Measurements from ENCODE around the gene TLX2. TPM values are rescaled to one million over a fixed set of nuclear protein-coding genes. Genes with fewer than 3 reads are reported as not detected.

TLX2 gene
- total and polyA plus RNA-seq, 2 experiments from 2014 or later, result not detected

DNA sequence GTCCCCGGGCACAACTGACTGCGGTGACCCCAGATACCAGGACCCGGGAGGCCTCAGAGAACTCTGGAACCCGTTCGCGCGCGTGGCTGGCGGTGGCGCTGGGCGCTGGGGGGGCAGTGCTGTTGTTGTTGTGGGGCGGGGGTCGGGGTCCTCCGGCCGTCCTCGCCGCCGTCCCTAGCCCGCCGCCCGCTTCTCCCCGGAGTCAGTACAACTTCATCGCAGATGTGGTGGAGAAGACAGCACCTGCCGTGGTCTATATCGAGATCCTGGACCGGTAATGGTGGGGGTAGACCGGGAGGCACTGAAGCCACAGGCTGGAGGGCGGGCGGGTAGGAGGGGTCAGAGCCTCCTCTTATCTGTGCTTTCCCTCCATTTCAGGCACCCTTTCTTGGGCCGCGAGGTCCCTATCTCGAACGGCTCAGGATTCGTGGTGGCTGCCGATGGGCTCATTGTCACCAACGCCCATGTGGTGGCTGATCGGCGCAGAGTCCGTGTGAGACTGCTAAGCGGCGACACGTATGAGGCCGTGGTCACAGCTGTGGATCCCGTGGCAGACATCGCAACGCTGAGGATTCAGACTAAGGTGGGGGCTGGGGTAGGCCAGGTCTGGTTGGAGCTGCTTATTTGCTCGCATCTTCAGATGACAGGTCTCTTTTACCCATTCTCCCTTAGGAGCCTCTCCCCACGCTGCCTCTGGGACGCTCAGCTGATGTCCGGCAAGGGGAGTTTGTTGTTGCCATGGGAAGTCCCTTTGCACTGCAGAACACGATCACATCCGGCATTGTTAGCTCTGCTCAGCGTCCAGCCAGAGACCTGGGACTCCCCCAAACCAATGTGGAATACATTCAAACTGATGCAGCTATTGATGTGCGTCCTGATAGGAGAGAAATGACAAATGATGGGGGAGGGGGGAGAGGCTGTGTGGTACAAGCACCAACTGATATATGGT is 16.3 kb downstream of the TLX2 start:
- in situ Hi-C loops (cut with MboI), result no loop called here
- H3K9ac ChIP-seq, result peak overlapping the region; percentile 89
- no peaks in the 10 kb centered on the region for H3K9me2 ChIP-seq (ENCODE audit: insufficient read depth)
- peak; percentile 60 for DNase-seq
- peak overlapping the region; percentile 81 for H2AFZ ChIP-seq
- H3K4me1 ChIP-seq (ENCODE audit: insufficient read depth), result peaks cover 22% of the 10 kb centered on the region
- H3K4me3 ChIP-seq, result peak overlapping the region; percentile 80
- peak overlapping the region; percentile 54 for H3K27ac ChIP-seq
- H4K20me1 ChIP-seq (ENCODE audit: insufficient read depth), result no peaks in the 10 kb centered on the region
- no peaks in the 10 kb centered on the region for H3K9me3 ChIP-seq (ENCODE audit: low read depth)
- no peaks in the 10 kb centered on the region for H3K27me3 ChIP-seq (replicated peaks; ENCODE audit: insufficient read depth)
- H3F3A ChIP-seq (ENCODE audit: insufficient read depth), result peaks cover 20% of the 10 kb centered on the region; the same call in 1 of the 2 replicates
- H3K36me3 ChIP-seq (ENCODE audit: low read depth), result 0 out of 2 replicates have a peak, but pooled peaks cover 11% of the 10 kb centered on the region
- 0 to 3% methylated on average over 32 to 54 of the region's 54 CpGs for WGBS, 2 experiments (ENCODE audit: low coverage in 1 of 2, low lambda C conversion rate in 2 of 2, missing lambda C conversion rate in 2 of 2)
- TF ChIP-seq EZH2 (IDR thresholded peaks at IDR 0.05; ENCODE audit: insufficient read depth, poor library complexity, severe bottlenecking) (no peak), EZH2phosphoT487 (IDR thresholded peaks at IDR 0.05; ENCODE audit: insufficient read depth, low read depth) (no peak)
- H3K4me2 ChIP-seq (ENCODE audit: unreplicated experiment), result peak overlapping the region; percentile 94
- H3K79me2 ChIP-seq (ENCODE audit: insufficient read depth), result peaks cover 51% of the 10 kb centered on the region

DNA sequence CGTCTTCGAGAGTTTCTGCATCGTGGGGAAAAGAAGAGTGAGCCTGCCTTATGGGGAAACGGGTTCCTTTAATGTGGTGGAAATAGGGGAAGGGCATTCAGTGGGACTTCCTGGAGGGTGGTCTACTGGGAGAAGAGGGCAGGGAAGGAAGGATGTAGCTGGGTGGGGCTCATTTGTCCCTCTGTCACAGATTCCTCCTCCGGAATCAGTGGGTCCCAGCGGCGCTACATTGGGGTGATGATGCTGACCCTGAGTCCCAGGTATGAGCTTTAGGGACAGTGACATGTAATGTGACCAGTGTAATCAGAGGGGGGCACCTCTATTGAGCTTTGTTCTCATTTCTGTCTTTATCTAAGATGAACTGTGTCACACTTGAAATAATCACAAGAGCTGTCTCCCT is 17.4 kb downstream of the TLX2 start:
- TF ChIP-seq EZH2 (IDR thresholded peaks at IDR 0.05; ENCODE audit: insufficient read depth, poor library complexity, severe bottlenecking), result no peak
- no peak for TF ChIP-seq EZH2phosphoT487 (IDR thresholded peaks at IDR 0.05; ENCODE audit: insufficient read depth, low read depth)
- Histone ChIP-seq H3K4me1 (ENCODE audit: insufficient read depth) (peaks cover 22% of the 10 kb centered on the region), H3K27ac (no peak overlapping the region), H3K27me3 (replicated peaks; ENCODE audit: insufficient read depth) (no peaks in the 10 kb centered on the region), H3K4me3 (peak overlapping the region; percentile 80; the same call in 1 of the 2 replicates), H3K4me2 (ENCODE audit: unreplicated experiment) (peak overlapping the region; percentile 94), H3K36me3 (ENCODE audit: low read depth) (0 out of 2 replicates have a peak, but pooled peaks cover 4% of the 10 kb centered on the region), H3F3A (ENCODE audit: insufficient read depth) (peaks cover 20% of the 10 kb centered on the region; the same call in 1 of the 2 replicates), H3K79me2 (ENCODE audit: insufficient read depth) (peaks cover 51% of the 10 kb centered on the region), H4K20me1 (ENCODE audit: insufficient read depth) (no peaks in the 10 kb centered on the region), H2AFZ (no peak overlapping the region), H3K9ac (peak overlapping the region; percentile 89), H3K9me3 (ENCODE audit: low read depth) (no peaks in the 10 kb centered on the region), H3K9me2 (ENCODE audit: insufficient read depth) (no peaks in the 10 kb centered on the region)
- no peak for DNase-seq
- in situ Hi-C loops (cut with MboI), result no loop called here
- 82 to 86% methylated on average over 7 of the region's 7 CpGs for WGBS, 2 experiments (ENCODE audit: low coverage in 1 of 2, low lambda C conversion rate in 2 of 2, missing lambda C conversion rate in 2 of 2)

DNA sequence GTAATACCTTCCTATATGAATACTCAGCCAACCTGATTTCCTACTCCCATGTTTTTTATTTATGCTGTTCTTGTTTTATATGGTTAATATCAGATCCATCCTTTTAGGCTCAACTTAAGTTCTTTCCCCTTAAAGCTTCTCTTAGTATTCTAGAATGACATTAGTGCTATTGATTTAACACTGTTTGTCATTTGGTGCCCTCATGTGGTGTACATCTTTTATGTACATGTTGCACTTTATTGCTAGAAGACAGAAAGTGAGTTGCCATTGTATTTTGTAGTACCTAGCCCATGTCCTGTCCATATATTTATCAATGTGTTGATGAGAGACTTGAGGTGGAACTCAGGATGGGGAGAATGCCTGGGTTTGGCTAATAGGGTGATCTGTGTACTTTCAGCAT is 18.0 kb downstream of the TLX2 start:
- no peaks in the 10 kb centered on the region for H3K9me2 ChIP-seq (ENCODE audit: insufficient read depth)
- DNase-seq, result peak; percentile 72
- H4K20me1 ChIP-seq (ENCODE audit: insufficient read depth), result no peaks in the 10 kb centered on the region
- H2AFZ ChIP-seq, result no peak overlapping the region
- peaks cover 20% of the 10 kb centered on the region; the same call in 1 of the 2 replicates for H3F3A ChIP-seq (ENCODE audit: insufficient read depth)
- H3K27me3 ChIP-seq (replicated peaks; ENCODE audit: insufficient read depth), result no peaks in the 10 kb centered on the region
- H3K4me3 ChIP-seq, result peak overlapping the region; percentile 80; the same call in 1 of the 2 replicates
- H3K27ac ChIP-seq, result no peak overlapping the region
- peaks cover 46% of the 10 kb centered on the region for H3K79me2 ChIP-seq (ENCODE audit: insufficient read depth)
- no peak for TF ChIP-seq EZH2 (IDR thresholded peaks at IDR 0.05; ENCODE audit: insufficient read depth, poor library complexity, severe bottlenecking)
- TF ChIP-seq EZH2phosphoT487 (IDR thresholded peaks at IDR 0.05; ENCODE audit: insufficient read depth, low read depth), result no peak
- in situ Hi-C loops (cut with MboI), result no loop called here
- H3K4me1 ChIP-seq (ENCODE audit: insufficient read depth), result peaks cover 22% of the 10 kb centered on the region
- no peaks in the 10 kb centered on the region for H3K9me3 ChIP-seq (ENCODE audit: low read depth)
- H3K36me3 ChIP-seq (ENCODE audit: low read depth), result no peaks in the 10 kb centered on the region
- no peak overlapping the region for H3K4me2 ChIP-seq (ENCODE audit: unreplicated experiment)
- no peak overlapping the region for H3K9ac ChIP-seq

DNA sequence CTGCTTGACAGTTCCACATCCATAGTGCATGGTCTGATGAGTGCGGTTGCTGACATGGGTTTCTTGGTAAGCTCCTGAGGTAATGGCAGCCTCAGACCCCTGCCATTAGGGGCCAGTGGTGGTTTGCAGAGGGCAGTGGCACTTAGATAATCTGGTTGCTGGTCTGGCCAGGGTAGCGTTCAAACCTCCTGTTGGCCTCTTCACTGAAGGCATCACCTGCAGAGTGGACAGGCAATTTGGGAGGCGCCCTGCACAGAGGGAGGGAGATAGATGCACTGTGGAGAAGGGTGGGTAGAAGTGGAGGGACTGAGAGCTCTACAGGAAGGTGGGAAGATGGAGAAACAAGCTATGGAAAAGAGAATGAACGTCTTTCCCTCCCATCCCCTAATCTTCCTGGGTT is 19.2 kb downstream of the TLX2 start:
- Histone ChIP-seq H3K4me1 (ENCODE audit: insufficient read depth) (peaks cover 16% of the 10 kb centered on the region), H3K27ac (no peak overlapping the region), H3K9ac (no peak overlapping the region), H3K79me2 (ENCODE audit: insufficient read depth) (peaks cover 34% of the 10 kb centered on the region), H4K20me1 (ENCODE audit: insufficient read depth) (no peaks in the 10 kb centered on the region), H3K36me3 (ENCODE audit: low read depth) (no peaks in the 10 kb centered on the region), H3K4me3 (no peak overlapping the region), H3K9me2 (ENCODE audit: insufficient read depth) (no peaks in the 10 kb centered on the region), H3K4me2 (ENCODE audit: unreplicated experiment) (no peak overlapping the region), H2AFZ (no peak overlapping the region), H3K9me3 (ENCODE audit: low read depth) (no peaks in the 10 kb centered on the region), H3K27me3 (replicated peaks; ENCODE audit: insufficient read depth) (no peaks in the 10 kb centered on the region), H3F3A (ENCODE audit: insufficient read depth) (peaks cover 30% of the 10 kb centered on the region)
- TF ChIP-seq EZH2phosphoT487 (IDR thresholded peaks at IDR 0.05; ENCODE audit: insufficient read depth, low read depth), result no peak
- no peak for TF ChIP-seq EZH2 (IDR thresholded peaks at IDR 0.05; ENCODE audit: insufficient read depth, poor library complexity, severe bottlenecking)
- no peak for DNase-seq
- in situ Hi-C loops (cut with MboI), result no loop called here
- 77 to 80% methylated on average over 4 of the region's 4 CpGs for WGBS, 2 experiments (ENCODE audit: low coverage in 1 of 2, low lambda C conversion rate in 2 of 2, missing lambda C conversion rate in 2 of 2)

Data from GM23248 (cell line).